ENCODE results near the gene COA1.
"Not testable (repeated sequence)": the region's sequence is repeated elsewhere in the genome, so short reads cannot be mapped to it uniquely, and the experiment has no call there.

GRCh38 chr7:43734575-43735332, 5.4 kb upstream of the COA1 start:
- not testable (repeated sequence) for TF ChIP-seq CTCF, EP300 (IDR thresholded peaks at IDR 0.05)
